ENCODE measurements around the gene GDI1. TPM values are rescaled to one million over a fixed set of nuclear protein-coding genes. Genes with fewer than 3 reads are reported as not detected.

Gene GDI1
- total RNA-seq, 4 donors from 2014 or later: 50.5 to 83.5 (median 61.5) TPM

GRCh38 chrX:154463611-154464220, 26.8 kb downstream of the GDI1 start:
- 90% methylated on average over 34 of the region's 36 CpGs; no CpG with 5 or more reads in 1 of the 2 donors for WGBS, 2 donors
- no peak for TF ChIP-seq POLR2A (IDR thresholded peaks at IDR 0.05)
- TF ChIP-seq CTCF (IDR thresholded peaks at IDR 0.05): no peak
- H3K4me3 ChIP-seq (ENCODE audit: low read depth, poor library complexity, severe bottlenecking): no peak overlapping the region
- DNase-seq (ENCODE audit: low spot score in 2 of 2): no peak
- intact Hi-C loops (cut with DNase I; ENCODE audit: low total_unique reads): no loop called here

- no peak overlapping the region for H3K4me3 ChIP-seq (ENCODE audit: low read depth, poor library complexity, severe bottlenecking)
- WGBS, 2 donors: 82 to 88% methylated on average over 2 to 24 of the region's 28 CpGs
- no peak for DNase-seq (ENCODE audit: low spot score in 2 of 2)
- intact Hi-C loops (cut with DNase I; ENCODE audit: low total_unique reads): no loop called here
- no peak for TF ChIP-seq POLR2A (IDR thresholded peaks at IDR 0.05)
- TF ChIP-seq CTCF (IDR thresholded peaks at IDR 0.05): no peak
Measured at GRCh38 chrX:154464806-154465365, 27.9 kb downstream of the GDI1 start.

DNA sequence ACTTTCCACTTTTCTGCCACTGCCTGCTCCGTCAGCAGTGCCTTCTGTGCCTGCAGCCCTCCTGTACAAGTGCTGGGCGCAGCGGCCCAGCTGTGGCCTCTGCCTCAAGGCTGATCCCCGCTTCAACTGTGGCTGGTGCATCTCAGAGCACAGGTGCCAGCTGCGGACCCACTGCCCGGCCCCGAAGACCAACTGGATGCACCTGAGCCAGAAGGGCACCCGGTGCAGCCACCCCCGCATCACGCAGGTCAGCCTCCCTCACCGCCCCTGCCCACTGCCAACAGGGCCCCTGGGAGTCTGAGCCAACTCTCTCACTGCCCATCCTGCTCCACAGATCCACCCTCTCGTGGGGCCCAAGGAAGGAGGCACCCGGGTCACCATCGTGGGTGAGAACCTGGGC, 28.6 kb downstream of the GDI1 start:
- TF ChIP-seq CTCF (IDR thresholded peaks at IDR 0.05): no peak
- no peak for TF ChIP-seq POLR2A (IDR thresholded peaks at IDR 0.05)
- intact Hi-C loops (cut with DNase I; ENCODE audit: low total_unique reads): no loop called here
- no peak overlapping the region for H3K4me3 ChIP-seq (ENCODE audit: low read depth, poor library complexity, severe bottlenecking)
- DNase-seq (ENCODE audit: low spot score in 2 of 2): no peak
- 97 to 100% methylated on average over 1 to 14 of the region's 14 CpGs for WGBS, 2 donors

DNA sequence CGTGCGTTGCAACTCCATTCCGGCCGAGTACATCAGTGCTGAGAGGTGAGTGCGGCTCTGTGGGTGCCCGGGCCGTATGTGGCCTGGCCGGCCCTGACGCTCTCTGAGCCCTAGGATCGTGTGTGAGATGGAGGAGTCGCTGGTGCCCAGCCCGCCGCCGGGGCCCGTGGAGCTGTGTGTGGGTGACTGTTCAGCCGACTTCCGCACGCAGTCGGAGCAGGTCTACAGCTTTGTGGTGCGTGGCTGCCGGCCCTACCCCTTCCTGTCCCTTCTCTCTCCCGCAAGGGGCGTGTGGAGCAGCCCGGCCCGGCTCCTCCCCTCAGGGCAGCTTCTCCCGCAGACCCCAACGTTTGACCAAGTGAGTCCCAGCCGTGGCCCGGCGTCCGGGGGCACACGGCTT, 29.1 kb downstream of the GDI1 start:
- no peak for DNase-seq (ENCODE audit: low spot score in 2 of 2)
- intact Hi-C loops (cut with DNase I; ENCODE audit: low total_unique reads): no loop called here
- H3K4me3 ChIP-seq (ENCODE audit: low read depth, poor library complexity, severe bottlenecking): no peak overlapping the region
- TF ChIP-seq POLR2A (IDR thresholded peaks at IDR 0.05) (no peak), CTCF (IDR thresholded peaks at IDR 0.05) (no peak)
- 91 to 92% methylated on average over 16 to 32 of the region's 32 CpGs for WGBS, 2 donors

DNA sequence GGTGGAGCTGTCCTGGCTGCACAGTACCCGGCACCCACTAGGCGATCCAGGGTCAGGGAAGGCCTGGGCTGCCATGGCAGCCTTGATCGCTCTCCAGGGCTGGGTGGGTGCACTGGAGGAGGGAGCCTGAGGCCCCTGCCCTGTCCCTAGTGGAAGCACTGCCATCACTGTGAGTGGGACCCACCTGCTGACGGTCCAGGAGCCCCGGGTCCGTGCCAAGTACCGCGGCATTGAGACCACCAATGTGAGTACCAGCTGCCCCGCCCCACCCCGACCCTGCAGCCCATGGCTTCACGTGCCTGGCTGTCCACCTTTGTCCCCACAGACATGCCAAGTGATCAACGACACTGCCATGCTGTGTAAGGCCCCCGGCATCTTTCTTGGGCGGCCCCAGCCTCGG, 30.0 kb downstream of the GDI1 start:
- DNase-seq (ENCODE audit: low spot score in 2 of 2): no peak
- WGBS, 2 donors: 94% methylated on average over 15 of the region's 15 CpGs; no CpG with 5 or more reads in 1 of the 2 donors

More for the DNA sequence above, 30.0 kb downstream of the GDI1 start:
- no peak overlapping the region for H3K4me3 ChIP-seq (ENCODE audit: low read depth, poor library complexity, severe bottlenecking)
- TF ChIP-seq POLR2A (IDR thresholded peaks at IDR 0.05) (no peak), CTCF (IDR thresholded peaks at IDR 0.05) (no peak)
- intact Hi-C loops (cut with DNase I; ENCODE audit: low total_unique reads): no loop called here
